HUES64 (cell line): ENCODE data around the gene PIGS.

Source experiments
- H3K27ac ChIP-seq: 2 replicates; pipeline ENCODE4 v1.7.0; 2013; ENCODE audit warnings: low read depth, low read length, inconsistent platforms
- H3K27me3 ChIP-seq: 2 replicates; pipeline ENCODE4 v1.6.1; 2013; ENCODE audit warnings: mild to moderate bottlenecking, low read length; ENCODE audit not compliant: insufficient read depth
- H3K36me3 ChIP-seq: 2 replicates; pipeline ENCODE4 v1.6.1; 2013; ENCODE audit warnings: mild to moderate bottlenecking, low read length; ENCODE audit not compliant: insufficient read depth
- H3K4me1 ChIP-seq: 2 replicates; pipeline ENCODE4 v1.6.1; 2013; ENCODE audit warnings: mild to moderate bottlenecking, low read length, moderate library complexity; ENCODE audit not compliant: insufficient read depth
- H3K4me3 ChIP-seq: 2 replicates; pipeline ENCODE4 v1.5.1; 2013; ENCODE audit warnings: mild to moderate bottlenecking, low read length, moderate library complexity
- H3K9ac ChIP-seq: 2 replicates; pipeline ENCODE4 v1.6.1; 2013; ENCODE audit warnings: mild to moderate bottlenecking, low read depth, low read length
- H3K9me3 ChIP-seq: 2 replicates; pipeline ENCODE4 v1.6.1; 2013; ENCODE audit warnings: low read depth, low read length; ENCODE audit not compliant: insufficient read depth
- WGBS: fragments of 150-250, 120-280 bp; methylation state at CpG from one replicate; pipeline ENCODE4 v1.1.7; 2013; ENCODE audit warnings: missing lambda C conversion rate; 5-methylcytosine and 5-hydroxymethylcytosine counted together

PIGS gene

DNA sequence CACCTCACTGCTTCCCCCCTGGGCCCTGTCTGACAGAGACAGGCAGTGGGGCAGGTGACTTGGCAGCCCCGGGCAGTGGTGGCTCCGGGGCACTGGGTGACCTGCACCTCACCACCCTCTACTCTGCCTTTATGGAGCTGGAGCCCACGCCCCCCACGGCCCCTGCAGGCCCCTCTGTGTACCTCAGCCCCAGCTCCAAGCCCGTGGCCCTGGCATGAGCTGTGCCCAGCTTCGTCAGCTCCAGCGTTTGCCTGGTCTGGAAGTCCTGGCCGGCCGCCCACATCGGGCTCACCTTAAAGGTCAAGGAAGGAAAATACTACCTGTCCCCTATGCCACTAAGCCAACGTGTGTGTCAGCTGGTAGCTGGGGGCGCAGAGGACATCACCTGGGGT lies 34.1 kb downstream of the PIGS start:
- H3K36me3 ChIP-seq: no peaks in the 10 kb centered on the region
- no peaks in the 10 kb centered on the region for H3K4me1 ChIP-seq
- no peaks in the 10 kb centered on the region for H3K27me3 ChIP-seq
- H3K9ac ChIP-seq: no peak overlapping the region
- no peak overlapping the region for H3K4me3 ChIP-seq
- 91% methylated on average over 12 of the region's 12 CpGs for WGBS
- H3K9me3 ChIP-seq: no peaks in the 10 kb centered on the region
- H3K27ac ChIP-seq: no peak overlapping the region

DNA sequence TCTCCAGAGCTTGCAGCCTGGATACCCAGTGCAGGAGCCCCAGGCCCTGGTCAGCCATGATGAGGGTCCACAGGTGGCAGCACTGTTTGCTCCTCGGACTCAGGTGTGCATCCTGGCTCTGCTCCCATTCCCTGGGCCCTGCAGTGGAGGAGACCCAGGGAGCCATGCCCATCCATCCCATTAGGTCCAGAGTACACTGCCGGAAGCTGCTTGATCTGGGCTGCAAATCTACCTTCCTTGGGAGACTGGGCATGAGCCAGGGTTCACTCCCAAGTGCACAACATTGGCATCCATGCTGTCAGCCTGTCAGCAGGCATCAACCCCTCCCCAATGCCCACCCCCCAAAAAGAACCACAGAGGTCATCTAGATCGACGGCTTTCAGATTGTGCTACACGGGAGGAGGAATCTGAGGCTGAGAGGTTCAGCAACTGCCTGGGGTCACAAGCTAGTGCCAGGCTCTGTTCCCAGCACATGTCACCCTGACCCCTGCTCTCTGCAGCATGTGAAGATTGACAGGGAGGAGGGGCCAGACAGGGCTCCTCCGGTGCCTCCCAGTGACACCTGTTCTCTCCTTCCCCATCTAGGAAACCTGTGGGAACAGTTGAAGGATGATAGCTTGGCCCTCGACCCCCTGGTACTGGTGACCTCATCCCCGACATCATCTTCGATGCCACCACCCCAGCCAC lies 34.6 kb downstream of the PIGS start:
- no peak overlapping the region for H3K9ac ChIP-seq
- H3K9me3 ChIP-seq: no peaks in the 10 kb centered on the region
- H3K27me3 ChIP-seq: no peaks in the 10 kb centered on the region
- H3K4me3 ChIP-seq: no peak overlapping the region
- no peaks in the 10 kb centered on the region for H3K4me1 ChIP-seq
- no peaks in the 10 kb centered on the region for H3K36me3 ChIP-seq
- 75% methylated on average over 9 of the region's 9 CpGs for WGBS
- no peak overlapping the region for H3K27ac ChIP-seq

DNA sequence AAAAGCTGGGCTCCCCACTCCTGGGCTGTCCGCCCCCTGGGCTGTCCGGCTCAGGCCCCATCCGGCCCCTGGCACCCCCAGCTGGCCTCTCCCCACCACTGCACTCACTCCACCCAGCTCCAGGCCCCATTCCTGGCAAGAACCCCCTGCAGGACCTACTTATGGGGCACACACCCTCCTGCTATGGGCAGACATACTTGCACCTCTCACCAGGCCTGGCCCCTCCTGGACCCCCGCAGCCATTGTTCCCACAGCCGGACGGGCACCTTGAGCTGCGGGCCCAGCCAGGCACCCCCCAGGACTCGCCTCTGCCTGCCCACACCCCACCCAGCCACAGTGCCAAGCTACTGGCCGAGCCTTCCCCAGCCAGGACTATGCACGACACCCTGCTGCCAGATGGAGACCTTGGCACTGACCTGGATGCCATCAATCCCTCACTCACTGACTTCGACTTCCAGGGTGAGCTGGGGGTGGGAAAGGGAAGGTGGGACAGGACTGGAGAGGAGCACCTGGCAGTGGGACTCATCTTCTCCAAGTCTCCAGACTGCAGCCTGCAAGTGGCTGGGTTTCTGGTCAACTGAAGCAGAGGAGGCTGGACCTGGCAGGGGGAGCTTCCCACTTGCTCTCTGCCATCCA lies 36.5 kb downstream of the PIGS start:
- Histone ChIP-seq H3K36me3 (no peaks in the 10 kb centered on the region), H3K27ac (no peak overlapping the region), H3K9me3 (no peaks in the 10 kb centered on the region), H3K4me1 (no peaks in the 10 kb centered on the region), H3K27me3 (no peaks in the 10 kb centered on the region), H3K9ac (no peak overlapping the region), H3K4me3 (no peak overlapping the region)
- 92% methylated on average over 11 of the region's 11 CpGs for WGBS

DNA sequence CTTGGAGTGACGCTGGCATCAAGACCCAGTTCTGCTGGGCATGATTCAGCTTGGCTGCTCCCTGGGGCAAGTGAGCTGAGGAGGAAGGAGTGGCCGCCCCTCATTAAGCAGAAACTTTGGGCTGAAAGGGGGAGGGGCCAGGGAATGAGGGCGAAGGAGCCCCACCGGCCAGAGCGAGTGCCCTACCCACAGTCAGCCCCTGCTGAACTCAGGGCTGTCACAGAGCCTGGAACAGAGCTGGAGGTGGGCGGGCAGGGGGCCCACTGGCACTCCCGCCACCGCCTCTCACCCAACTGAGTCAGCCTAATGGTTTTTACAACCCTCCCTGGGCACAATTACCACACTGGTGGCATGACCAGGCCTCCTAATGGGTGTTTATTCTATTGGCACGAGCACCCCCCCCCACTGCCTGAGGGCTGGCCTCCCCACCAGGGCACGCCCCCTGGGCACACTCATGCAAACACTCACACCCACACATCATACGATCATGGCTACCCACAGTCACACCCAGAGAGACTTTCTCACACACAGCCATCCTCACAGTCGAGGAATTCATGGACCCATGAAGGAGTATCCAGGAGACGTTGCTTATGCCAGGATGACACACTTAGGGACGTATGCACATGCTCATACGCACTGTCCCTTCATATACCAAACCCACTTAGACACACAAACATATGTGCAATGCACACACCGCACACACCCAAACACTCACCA lies 38.1 kb downstream of the PIGS start:
- H3K9me3 ChIP-seq: no peaks in the 10 kb centered on the region
- WGBS: 80% methylated on average over 16 of the region's 16 CpGs
- H3K36me3 ChIP-seq: no peaks in the 10 kb centered on the region
- H3K4me3 ChIP-seq: no peak overlapping the region
- H3K9ac ChIP-seq: no peak overlapping the region
- no peaks in the 10 kb centered on the region for H3K4me1 ChIP-seq
- no peaks in the 10 kb centered on the region for H3K27me3 ChIP-seq
- H3K27ac ChIP-seq: no peak overlapping the region

DNA sequence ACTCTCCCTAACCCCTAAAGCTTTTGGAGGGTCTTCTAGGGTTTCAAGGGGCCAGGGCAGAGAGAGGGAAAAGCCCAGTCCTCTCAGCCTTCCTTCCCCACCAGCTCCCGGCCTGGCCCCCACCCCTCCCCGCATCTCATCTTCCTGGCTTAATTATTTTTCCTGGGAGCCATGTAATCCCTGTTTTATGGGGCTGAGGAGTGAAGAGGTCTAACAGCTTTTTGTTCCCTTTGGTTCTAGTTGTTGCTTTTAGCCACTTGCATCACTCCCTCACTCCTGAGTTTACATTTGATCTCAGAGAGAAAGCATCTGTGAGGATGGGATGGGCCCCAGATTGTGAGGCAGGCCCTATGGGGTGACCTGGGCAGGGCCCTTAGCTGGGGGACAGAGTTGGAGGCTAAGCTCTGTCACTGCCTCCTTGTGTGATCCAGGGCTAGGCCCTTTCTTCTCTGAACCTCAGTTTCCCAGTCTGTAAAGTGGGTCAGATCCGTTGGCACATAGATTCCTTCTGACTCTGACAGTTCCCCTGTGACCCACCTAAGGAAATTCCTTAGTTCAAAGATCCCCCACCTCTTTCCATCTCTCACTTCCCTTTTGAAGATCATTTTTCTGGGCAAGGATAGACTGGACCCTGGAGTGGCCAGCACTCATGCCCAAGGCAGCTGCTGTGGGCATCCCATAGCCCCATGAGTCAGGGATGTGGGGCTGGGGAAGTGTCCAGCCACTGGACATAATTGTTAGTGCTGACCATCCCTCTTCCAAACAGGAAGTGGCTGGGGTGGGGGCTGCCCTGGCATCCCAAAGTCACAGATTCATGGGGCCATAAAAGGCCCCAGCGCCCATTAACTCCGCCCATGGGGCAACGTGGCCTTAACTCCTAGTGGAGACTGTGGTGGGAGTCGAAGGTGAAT lies 39.0 kb downstream of the PIGS start:
- Histone ChIP-seq H3K9me3 (no peaks in the 10 kb centered on the region), H3K4me3 (no peak overlapping the region), H3K9ac (no peak overlapping the region), H3K27ac (no peak overlapping the region), H3K27me3 (no peaks in the 10 kb centered on the region), H3K36me3 (no peaks in the 10 kb centered on the region), H3K4me1 (no peaks in the 10 kb centered on the region)
- 90% methylated on average over 5 of the region's 7 CpGs for WGBS

DNA sequence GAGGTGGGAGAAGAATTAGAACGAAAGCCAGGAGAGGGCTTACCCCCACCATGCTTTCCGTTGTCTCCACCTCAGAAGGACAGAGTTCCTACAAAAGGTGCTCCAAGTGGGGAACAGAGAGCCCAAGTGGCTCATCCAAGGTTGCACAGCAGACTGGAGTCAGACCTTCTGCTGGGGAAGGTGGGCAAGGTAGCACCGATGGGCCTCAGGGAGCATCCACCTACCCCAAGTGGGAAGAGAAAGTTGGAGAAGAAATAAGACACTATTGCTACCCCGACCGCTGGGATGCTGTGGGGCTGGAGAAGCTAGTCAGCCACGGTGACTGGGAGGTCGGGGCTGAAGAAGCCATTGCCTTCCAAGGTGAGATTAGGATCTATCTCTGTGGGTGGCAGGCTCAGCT lies 40.4 kb downstream of the PIGS start:
- WGBS: 78% methylated on average over 7 of the region's 7 CpGs
- Histone ChIP-seq H3K4me3 (no peak overlapping the region), H3K27ac (no peak overlapping the region)

DNA sequence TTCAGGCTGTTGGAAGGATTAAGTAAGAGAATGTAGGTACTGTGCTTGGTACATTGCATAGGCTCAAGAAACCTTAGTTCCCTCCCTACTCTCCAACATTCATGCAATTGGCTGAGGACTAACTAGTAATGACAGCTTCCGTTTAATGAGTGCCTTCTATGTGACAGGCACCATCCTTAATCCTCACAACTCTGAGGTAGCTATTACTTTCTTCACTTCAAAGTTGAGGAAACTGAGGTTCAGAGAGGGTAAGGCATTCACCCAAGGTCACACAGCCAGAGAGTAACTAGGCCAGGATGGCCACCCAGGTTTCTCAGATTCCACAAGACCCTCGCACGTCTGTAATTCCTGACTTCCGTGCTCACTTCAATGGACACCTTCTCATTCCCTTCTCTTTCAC lies 41.1 kb downstream of the PIGS start:
- no peak overlapping the region for H3K4me3 ChIP-seq
- no peaks in the 10 kb centered on the region for H3K36me3 ChIP-seq
- H3K9ac ChIP-seq: no peak overlapping the region
- H3K27ac ChIP-seq: no peak overlapping the region
- H3K4me1 ChIP-seq: no peaks in the 10 kb centered on the region
- no peaks in the 10 kb centered on the region for H3K27me3 ChIP-seq
- H3K9me3 ChIP-seq: no peaks in the 10 kb centered on the region
- 82% methylated on average over 4 of the region's 4 CpGs for WGBS

More for the DNA sequence above, 40.4 kb downstream of the PIGS start:
- H3K36me3 ChIP-seq: no peaks in the 10 kb centered on the region
- H3K9me3 ChIP-seq: no peaks in the 10 kb centered on the region
- no peaks in the 10 kb centered on the region for H3K4me1 ChIP-seq
- H3K27me3 ChIP-seq: no peaks in the 10 kb centered on the region
- H3K9ac ChIP-seq: no peak overlapping the region

DNA sequence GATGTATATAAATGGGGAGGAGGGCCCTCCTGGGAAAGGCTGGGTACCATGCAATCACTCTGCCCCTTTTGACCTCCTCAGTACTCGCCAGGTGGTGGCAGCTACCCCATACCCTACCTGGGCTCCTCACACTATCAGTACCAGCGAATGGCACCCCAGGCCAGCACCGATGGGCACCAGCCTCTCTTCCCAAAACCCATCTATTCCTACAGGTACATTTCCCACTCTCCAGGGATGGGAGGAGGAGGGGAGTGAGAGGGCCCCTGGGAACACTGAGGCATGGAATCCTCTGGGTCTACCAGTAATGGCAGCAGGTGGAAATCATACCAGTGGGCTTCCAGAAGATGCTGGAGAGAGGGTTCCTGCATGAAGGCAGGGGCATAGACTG lies 42.3 kb downstream of the PIGS start:
- WGBS: 96% methylated on average over 3 of the region's 3 CpGs
- H3K27ac ChIP-seq: no peak overlapping the region
- no peaks in the 10 kb centered on the region for H3K27me3 ChIP-seq
- no peak overlapping the region for H3K9ac ChIP-seq
- H3K9me3 ChIP-seq: no peaks in the 10 kb centered on the region
- no peaks in the 10 kb centered on the region for H3K36me3 ChIP-seq
- no peak overlapping the region for H3K4me3 ChIP-seq
- no peaks in the 10 kb centered on the region for H3K4me1 ChIP-seq

DNA sequence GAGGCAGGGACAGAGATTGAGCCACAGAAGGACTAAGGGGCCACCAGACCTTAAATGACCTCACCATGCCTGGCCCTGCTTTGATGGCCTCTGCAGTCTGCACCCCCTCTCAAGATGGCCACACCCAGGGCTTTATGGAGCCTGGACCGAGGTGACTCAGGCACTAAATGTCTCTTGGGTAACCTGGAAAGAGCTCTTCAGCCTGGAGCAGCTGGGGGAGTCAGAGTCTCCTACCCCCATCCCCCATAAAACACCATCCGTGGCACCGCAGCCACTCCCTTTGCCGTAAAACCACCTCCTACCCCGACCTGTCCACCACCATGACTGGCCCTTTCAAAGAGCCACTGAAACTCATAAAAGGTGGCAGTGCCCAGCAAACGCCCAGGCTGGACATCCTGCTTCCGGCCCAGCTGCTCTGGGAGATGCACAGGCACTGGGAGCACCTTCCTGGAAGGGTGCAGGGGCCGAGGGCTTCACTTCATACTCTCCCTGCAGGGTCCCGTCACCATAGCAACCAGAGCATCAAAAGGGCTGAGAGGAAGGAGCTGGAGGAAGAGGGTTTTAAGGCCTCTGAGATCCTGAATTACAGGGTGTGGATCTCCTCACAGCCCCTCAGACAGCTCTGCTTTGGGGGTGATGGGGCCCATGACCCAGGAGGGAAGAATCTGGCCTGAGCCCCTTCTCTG lies 42.9 kb downstream of the PIGS start:
- 70% methylated on average over 9 of the region's 9 CpGs for WGBS
- H3K4me1 ChIP-seq: no peaks in the 10 kb centered on the region
- no peaks in the 10 kb centered on the region for H3K27me3 ChIP-seq
- no peaks in the 10 kb centered on the region for H3K9me3 ChIP-seq
- H3K4me3 ChIP-seq: no peak overlapping the region
- H3K36me3 ChIP-seq: no peaks in the 10 kb centered on the region
- H3K27ac ChIP-seq: no peak overlapping the region
- H3K9ac ChIP-seq: no peak overlapping the region

DNA sequence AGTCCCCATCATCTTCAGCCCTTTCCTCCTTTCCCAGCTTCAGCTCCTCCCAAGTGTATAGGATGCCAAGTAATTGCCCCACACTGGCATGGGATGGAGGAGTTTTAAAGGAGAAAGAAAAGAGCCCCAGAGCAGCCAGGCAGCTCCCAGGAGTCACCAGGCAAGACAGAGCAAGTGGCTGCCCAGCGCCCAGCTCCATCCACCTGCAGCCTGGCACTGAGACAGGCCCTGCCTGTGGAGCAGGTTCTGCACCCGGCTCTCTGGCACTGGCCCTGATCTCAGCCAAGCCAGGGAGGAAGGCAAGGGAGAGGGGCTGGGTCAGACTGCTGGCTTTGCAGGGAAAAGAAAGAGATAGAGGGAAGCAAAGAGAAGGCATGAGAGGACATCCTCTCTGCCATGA lies 43.5 kb downstream of the PIGS start:
- Histone ChIP-seq H3K36me3 (no peaks in the 10 kb centered on the region), H3K9me3 (no peaks in the 10 kb centered on the region), H3K27ac (no peak overlapping the region), H3K27me3 (no peaks in the 10 kb centered on the region), H3K4me1 (no peaks in the 10 kb centered on the region), H3K9ac (no peak overlapping the region), H3K4me3 (no peak overlapping the region)
- WGBS: 94% methylated on average over 2 of the region's 2 CpGs
